ENCODE measurements around the gene RBP3. TPM values are rescaled to one million over a fixed set of nuclear protein-coding genes. Genes with fewer than 3 reads are reported as not detected.
A peak's percentile ranks its signal among the peaks of the same experiment; 100 is the strongest.

RBP3 gene
- total RNA-seq, 2 donors from 2014 or later: not detected

DNA sequence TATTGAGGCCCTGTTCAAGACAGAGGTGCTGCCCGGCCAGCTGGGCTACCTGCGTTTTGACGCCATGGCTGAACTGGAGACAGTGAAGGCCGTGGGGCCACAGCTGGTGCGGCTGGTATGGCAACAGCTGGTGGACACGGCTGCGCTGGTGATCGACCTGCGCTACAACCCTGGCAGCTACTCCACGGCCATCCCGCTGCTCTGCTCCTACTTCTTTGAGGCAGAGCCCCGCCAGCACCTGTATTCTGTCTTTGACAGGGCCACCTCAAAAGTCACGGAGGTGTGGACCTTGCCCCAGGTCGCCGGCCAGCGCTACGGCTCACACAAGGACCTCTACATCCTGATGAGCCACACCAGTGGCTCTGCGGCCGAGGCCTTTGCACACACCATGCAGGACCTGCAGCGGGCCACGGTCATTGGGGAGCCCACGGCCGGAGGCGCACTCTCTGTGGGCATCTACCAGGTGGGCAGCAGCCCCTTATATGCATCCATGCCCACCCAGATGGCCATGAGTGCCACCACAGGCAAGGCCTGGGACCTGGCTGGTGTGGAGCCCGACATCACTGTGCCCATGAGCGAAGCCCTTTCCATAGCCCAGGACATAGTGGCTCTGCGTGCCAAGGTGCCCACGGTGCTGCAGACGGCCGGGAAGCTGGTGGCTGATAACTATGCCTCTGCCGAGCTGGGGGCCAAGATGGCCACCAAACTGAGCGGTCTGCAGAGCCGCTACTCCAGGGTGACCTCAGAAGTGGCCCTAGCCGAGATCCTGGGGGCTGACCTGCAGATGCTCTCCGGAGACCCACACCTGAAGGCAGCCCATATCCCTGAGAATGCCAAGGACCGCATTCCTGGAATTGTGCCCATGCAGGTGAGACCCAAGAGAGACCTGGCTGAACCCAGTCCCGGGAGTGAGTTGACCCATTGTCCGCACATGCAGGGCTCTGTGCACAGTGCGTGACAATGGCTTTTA, 2.8 kb downstream of the RBP3 start:
- ATAC-seq: no peak
- intact Hi-C loops (cut with DNase I): no loop called here
- DNase-seq: no peak

DNA sequence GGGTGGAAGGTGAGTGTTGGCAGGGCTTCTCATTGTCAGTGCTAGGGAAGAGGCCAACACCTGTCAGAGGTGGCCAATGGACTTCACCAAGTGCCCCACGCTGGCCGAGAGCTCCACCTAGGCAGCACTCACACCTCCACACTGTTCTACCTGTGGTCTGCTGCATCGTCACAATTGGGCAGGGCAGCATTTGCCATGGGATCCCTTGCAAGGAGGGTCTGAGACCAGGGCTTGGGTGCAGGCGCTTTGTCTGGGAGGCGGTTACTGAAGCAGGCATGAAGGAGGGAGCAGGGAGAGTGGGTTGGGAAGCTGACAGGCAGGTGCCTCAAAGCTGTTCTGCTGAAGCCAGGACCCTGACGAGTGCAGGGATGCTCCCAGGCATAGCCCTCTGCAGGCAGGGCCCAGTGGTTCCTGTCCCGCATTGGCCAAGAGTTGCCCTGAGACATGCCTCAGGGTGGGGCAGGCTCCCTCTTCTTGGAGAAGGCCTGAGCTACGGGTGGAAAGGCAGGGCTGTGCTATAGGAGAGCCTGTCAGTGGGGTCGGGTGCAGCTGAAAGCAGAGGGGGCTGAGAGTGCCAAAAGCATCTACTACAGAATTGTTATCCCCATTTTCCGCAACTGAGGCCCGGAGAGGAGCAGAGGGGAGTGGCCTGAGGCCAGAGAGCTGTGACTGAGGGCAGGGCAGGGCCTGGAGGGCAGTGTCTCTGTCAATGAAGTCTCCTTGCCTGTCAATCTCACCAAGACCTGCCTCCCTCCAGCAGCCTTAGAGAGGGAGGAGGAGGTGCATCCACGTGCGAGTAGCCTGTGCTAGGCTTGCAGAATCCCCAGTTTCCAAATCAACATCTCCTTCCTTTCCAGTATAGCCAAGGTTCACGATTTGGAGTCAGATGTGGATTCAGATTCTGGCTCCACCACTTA, 4.0 kb downstream of the RBP3 start:
- no peak for ATAC-seq
- intact Hi-C loops (cut with DNase I): no loop called here
- DNase-seq: no peak

DNA sequence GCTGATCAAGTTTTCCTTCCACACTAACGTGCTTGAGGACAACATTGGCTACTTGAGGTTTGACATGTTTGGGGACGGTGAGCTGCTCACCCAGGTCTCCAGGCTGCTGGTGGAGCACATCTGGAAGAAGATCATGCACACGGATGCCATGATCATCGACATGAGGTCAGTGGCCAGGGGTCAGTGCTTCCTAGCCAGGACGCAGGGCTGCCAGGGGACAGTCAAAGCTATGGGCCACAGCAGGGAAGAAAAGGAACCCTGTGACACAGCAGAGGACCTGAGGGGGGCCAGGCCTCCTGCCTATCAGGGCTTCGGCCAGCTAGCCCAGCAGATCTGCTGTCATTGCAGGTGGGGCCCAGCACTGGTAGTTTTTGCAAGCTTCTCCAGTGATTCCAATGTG, 5.2 kb downstream of the RBP3 start:
- no peak for DNase-seq
- intact Hi-C loops (cut with DNase I): no loop called here
- no peak for ATAC-seq

DNA sequence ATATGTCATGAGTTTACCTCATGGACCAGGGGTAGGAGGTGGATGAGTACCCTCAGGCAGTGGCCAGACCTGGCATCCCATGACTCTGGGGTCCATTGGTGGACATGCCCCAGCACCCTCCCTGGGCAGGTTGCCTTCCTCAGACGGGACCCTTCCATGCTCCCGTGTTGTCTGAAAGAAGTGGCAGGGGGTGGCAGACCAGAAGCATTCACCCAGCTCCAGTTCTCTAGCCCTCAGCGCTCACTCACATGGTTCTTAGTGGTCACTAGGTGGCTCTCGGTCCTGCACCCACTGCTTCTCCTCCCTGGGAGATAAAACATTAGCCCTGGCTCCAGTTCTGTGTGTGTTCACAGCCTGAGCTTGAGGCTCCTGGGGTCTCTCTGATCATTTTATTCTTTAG, 6.0 kb downstream of the RBP3 start:
- ATAC-seq (no peak), DNase-seq (no peak)
- intact Hi-C loops (cut with DNase I): no loop called here

DNA sequence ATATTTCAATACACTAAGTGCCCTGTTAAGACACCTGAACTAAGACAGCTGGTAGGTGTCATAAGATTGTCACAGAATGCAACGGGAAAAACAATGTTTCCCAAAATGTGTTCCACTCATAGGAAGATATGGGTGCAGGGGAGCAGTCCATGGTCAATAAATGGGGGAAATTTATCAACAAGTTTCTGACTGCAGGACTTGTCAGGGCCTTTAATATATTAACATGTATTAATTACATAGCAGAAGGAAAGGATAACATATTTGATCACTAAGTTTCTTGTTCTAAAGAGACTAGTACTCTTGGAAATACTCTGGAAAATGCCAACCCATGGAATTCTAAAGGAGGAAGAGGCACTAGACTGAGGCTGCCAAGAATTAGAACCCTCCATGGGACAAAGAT, 6.7 kb downstream of the RBP3 start:
- DNase-seq: no peak
- ATAC-seq: no peak
- intact Hi-C loops (cut with DNase I): no loop called here

DNA sequence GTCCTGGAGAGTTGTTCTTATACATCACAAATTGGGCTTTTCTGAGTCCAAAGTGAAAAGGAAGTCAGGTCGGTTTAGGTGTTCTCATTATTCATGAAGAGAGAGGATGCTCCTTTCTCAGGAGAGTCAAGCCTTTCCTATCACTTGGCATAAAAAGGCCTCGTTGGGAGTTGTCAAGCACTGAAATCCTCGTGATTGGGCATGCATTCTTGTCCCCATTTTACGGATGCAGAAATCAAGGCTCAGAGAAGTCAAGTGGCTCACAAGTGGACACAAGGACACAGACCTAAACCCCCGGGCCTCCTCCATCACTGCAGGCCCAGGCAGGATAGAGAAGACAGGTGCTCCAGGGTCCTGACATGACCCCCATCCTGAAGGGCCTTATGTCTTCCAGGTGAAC, 8.5 kb downstream of the RBP3 start:
- intact Hi-C loops (cut with DNase I): loop anchor here in 1 of 2 donors (1.0 kb wide), 1 partner anchor 24 kb away; no protein-coding TSS in a partner anchor
- no peak for ATAC-seq
- no peak for DNase-seq

DNA sequence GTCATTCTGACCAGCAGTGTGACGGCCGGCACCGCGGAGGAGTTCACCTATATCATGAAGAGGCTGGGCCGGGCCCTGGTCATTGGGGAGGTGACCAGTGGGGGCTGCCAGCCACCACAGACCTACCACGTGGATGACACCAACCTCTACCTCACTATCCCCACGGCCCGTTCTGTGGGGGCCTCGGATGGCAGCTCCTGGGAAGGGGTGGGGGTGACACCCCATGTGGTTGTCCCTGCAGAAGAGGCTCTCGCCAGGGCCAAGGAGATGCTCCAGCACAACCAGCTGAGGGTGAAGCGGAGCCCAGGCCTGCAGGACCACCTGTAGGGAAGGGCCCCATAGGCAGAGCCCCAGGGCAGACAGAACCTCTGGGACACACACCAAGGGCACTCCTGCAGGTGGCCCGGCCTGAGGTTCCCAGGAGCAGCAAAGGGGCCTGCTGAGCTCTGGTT, 9.0 kb downstream of the RBP3 start:
- ATAC-seq (no peak), DNase-seq (no peak)
- intact Hi-C loops (cut with DNase I): no loop called here

DNA sequence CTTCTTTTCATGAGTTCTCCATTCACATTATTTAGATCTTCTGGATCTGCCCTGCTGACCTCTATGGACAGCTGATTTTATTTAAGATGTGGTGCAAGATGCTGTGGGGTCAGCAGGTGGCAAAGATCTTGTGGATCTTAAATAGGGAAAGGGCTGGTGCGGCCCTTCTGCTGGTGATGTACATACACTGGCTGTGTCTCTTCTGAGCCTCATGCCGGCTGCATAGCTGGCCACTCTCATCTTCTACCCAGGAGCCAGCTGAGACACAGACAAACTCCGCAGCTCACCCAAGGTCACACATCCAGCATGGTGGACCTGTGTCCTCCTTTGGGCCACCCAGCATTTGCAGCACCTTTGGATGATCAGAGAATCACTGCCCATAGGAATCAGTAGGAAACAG, 9.7 kb downstream of the RBP3 start:
- no peak for DNase-seq
- intact Hi-C loops (cut with DNase I): no loop called here
- ATAC-seq: no peak

DNA sequence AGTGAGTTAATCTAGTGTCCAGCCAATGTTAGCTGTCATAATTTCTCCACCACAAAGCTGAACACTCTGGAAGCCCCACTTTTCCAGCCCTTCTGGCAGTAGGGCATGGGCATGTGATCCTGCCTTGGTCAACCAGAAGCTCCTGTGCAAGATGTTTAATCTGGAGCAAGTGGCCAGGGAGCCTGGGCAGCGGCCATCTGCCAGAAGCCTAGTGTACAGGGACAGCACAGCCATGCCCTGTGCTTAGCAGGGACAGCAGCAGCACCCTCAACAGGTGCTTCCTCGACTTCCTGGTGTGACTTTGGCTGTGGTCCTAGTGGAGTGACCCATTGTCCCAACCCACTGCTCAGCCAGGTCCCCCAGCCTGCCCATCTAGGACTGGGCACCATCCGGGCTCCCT, 10.3 kb downstream of the RBP3 start:
- no peak for ATAC-seq
- intact Hi-C loops (cut with DNase I): no loop called here
- no peak for DNase-seq

DNA sequence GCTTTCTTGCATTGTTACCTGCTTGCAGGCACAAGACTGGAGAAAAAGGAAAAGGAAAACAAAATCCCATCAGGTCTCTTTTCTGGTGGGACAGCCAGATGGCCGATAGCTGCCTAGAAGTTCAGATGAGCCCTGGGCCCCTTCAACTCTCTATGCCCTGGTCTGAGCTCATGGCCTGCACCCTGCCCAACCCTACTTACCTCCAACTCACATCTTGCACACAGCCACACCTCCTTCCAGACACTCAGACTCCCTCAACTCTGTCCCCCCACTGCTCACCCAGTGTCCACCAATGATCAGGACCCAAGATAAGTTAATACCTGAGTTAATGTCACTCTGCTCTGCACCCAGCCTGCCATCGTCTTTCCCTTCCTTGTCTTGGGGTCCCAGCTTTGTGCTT, 10.9 kb downstream of the RBP3 start:
- no peak for ATAC-seq
- intact Hi-C loops (cut with DNase I): no loop called here
- DNase-seq: no peak

DNA sequence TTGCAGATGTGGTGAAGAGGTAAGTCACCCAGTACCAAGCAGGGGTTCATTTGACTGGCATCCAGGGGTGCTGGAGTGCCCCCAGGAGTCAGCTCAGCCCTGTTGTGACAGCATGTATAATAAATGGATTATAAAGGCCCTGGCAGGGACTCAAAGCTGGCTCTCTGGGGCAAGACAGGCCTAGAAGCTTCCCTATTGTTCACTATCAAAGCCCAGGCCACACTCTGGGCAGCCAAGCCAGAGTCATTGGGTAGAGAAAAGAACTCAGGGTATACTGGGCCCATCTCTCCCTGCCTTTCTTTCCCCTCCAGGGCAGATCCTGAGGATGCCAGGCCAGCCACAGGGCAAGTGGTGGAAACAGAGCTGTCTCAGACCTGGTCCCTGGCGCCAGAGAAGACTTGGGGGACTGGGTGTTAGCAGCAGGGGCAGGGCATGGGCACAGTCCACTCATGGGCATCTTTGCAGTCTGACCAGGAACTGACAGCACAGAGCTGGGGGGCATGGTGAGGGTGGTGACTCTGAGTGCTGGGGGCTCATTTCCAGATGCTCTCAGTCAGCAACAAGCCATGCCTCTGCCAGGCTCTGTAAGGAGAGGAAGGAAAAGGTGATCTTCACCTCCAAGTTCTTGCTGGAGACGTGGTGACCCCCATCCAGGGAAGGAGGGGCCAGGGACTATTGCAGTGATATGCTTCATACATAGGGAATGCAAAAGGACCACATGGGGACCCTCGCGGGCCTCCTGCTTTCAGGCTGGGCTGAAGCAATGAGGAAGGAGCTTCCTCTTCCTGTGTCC, 11.7 kb downstream of the RBP3 start:
- ATAC-seq (no peak), DNase-seq (no peak)
- intact Hi-C loops (cut with DNase I): no loop called here

DNA sequence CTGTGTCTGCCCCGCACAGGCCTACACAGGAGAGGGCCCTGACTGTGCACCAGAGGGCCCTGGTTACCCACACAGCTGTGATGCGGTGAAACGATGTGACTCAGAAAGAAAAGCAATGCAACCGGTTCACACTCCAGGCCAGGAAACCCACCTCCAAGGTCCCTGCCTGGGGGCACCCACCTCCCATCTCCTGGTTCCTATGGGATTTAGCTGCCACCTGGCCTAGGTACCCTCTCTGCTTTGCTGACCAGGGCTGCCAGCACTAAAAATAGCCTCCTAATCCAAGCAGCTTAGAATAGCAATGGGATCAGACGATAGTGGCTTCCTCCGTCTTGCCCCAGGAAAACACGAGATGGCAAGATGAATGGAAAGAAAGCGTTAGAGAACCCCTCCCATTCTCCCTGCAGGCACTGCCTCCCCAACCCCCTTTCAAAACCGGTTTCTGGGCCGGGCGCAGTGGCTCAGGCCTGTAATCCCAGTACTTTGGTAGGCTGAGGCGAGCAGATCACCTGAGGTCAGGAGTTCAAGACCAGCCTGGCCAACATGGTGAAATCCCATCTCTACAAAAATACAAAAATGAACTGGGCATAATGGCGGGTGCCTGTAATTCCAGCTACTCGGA, 12.4 kb downstream of the RBP3 start:
- intact Hi-C loops (cut with DNase I): no loop called here
- ATAC-seq (peak in 1 of 2 donors; percentile 44), DNase-seq (no peak)

DNA sequence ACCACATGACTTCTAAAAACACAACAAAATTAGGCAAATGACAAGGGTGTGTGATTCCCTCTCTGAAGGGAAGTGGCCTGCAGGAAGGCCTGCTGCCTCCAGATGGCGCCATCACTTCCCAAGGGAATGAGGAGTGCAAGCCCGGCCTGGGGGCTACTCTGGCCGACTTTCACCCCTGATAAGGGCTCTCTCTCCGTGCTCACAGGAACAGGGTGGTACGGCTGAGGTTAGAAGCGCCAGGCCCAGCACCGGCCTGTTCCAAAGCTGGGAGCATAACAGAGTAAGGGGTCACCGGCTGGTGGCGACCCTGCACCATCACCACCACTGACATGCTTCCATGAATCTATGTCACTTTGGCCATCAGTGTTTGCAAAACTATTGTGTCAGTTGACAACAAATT, 13.1 kb downstream of the RBP3 start:
- intact Hi-C loops (cut with DNase I): no loop called here
- ATAC-seq (peak; percentile 55 to 57), DNase-seq (no peak)

DNA sequence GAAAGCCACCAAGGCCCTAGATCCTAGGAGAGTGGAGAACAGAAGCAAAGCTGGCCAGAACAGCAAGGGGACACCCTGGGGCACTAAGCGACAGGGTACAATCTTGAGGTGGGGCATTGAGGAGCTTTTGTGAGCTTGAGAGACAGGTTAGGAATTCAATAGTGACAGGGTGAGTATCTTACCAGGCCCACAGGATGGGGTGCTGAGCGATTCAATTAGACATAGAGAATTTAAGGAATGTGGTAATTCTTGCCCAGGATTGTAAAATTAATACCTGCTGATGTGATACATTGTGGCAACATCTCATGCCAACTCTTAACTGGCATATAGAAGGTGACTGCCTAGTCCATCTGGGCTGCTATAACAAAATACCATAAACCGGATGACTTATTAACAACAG, 14.0 kb downstream of the RBP3 start:
- DNase-seq (no peak), ATAC-seq (no peak)
- intact Hi-C loops (cut with DNase I): no loop called here

DNA sequence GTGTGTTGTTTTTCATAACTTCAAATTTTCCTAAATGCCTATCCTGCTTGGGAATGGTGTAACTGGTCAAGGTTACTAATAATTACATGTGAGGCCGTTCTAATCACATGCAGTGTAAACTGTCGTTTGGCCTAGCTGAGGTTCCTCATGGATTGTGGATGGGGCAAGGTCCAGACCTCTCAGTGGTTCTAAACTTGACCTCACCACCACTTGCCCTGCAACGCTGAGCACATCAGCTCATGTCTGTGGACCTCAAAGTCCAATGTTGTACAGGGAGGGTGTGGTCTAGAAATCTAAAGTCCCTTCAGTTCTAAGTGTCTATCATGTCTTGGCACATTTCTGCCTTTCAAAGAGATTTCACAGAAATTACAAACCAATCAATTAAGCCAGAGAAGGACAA, 15.6 kb downstream of the RBP3 start:
- intact Hi-C loops (cut with DNase I): no loop called here
- DNase-seq (no peak), ATAC-seq (no peak)

DNA sequence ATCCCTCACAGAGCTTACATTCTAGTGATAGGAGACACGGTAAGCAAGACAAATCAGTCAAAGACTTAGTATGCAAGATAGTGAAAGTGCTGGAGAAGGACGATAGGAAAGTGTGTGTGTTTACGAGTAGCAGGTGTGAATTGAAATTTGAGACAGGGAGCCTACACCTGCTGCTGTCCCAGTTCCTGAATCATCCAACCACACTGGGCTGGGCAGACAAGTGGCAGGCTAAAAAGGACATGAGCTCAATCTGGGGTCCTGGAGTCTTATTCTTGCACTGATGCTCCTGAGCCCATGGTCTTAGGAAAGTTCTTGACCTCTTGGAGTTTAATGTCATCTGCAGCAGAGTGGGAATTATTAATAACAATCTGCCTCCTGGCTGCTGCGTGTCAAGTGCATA, 16.2 kb downstream of the RBP3 start:
- intact Hi-C loops (cut with DNase I): no loop called here
- no peak for ATAC-seq

DNA sequence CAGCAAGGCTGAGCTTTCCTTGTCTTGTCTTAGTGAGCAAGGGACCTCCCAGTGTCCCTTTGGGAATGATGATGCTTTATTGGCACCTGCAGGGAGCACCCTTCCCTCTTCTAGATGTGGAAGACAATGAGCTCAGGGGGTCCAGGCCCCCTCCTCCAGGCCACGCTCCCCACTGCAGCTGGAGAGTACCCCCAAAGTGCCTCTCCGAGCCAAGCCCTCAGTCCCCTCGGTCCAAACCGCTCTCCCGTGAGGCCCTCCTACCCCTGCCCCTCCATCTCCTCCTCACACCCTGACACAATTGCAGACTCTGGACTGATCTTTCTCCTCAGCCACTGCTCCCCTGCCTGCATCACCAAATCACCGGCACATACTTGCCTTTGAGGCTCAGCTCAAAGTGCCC, 16.7 kb downstream of the RBP3 start:
- intact Hi-C loops (cut with DNase I): no loop called here
- ATAC-seq (no peak), DNase-seq (no peak)

More for the DNA sequence above, 16.2 kb downstream of the RBP3 start:
- no peak for DNase-seq

DNA sequence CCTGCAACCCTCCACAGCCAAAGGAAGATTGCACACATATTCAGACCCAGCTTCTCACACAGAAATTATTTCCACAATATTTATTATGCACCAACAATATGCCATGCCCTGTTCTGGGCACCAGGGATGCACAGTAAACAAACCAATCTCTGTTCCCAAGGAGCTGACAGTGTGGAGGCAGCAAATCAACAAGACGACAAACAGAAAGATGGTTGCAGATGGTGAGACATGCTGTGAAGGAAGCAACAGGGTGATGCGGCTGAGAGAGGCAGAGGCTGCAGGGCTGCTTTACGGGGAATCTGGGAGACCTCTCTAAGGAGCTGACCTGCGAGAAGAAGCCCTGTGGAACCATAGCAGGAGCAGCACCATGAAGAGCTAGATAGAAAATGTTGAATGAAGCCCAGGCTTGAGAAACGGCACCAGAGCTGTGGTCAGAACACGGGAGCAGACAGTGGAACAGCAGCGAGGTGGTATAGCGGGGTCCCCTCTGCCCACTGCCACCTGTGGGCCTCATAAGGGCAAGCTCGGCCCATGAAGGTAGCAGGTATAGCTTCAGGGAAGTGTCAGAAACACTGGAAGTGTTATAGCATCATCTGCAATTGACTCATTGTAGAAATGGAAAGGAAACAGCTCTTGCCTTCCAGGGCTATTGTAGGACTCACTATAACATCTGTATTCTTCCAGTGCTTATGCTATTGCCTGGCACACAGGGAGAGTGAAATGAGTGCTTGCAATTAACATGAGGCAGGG, 17.4 kb downstream of the RBP3 start:
- ATAC-seq: no peak
- DNase-seq: no peak
- intact Hi-C loops (cut with DNase I): no loop called here
